ENCODE measurements around the gene ACP5. TPM values are rescaled to one million over a fixed set of nuclear protein-coding genes. Genes with fewer than 3 reads are reported as not detected.
"Not testable (repeated sequence)": the region's sequence is repeated elsewhere in the genome, so short reads cannot be mapped to it uniquely, and the experiment has no call there.

Gene ACP5
- total and polyA plus RNA-seq, 3 experiments from 2014 or later: 5.7 to 11.8 (median 5.7) TPM

DNA sequence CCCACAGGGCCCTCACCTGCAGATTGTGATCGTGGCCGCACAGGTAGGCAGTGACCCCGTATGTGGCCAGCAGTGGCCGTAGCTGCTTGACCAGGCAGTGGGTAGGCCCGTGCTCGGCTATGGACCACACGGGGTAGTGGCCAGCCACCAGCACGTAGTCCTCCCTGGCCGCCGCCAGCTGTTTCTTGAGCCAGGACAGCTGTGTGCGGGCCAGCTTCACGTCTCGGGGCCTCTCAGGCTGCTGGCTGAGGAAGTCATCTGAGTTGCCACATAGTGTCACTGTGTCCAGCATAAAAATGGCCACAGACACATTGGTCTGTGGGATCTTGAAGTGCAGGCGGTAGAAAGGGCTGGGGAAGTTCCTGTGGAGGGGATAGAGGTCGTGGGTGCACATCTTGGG, 1.2 kb downstream of the ACP5 start:
- H3K27ac Mint-ChIP-seq: peak overlapping the region in 3 of 8 donors; percentile 6 to 57 (median 50)
- Histone ChIP-seq H3K9me3 (ENCODE audit: low read length) (no peaks in the 10 kb centered on the region), H3K27me3 (ENCODE audit: insufficient read depth, low read length, poor library complexity, severe bottlenecking) (no peaks in the 10 kb centered on the region), H3K27ac (ENCODE audit: low read depth, low read length) (no peak overlapping the region), H3K36me3 (ENCODE audit: insufficient read depth, low read length) (no peaks in the 10 kb centered on the region), H3K4me3 (ENCODE audit: low read length) (no peak overlapping the region), H3K4me1 (ENCODE audit: insufficient read depth, low read length) (peaks cover 39% of the 10 kb centered on the region)
- H3K36me3 Mint-ChIP-seq: peaks cover 0 to 18% (median 1%) of the 10 kb centered on the region in 3 donors
- CTCF ChIA-PET: interaction anchor here (1.0 kb wide), 1 partner anchor 15 kb away, joined by 3 read pairs; no protein-coding TSS in a partner anchor
- POLR2A ChIA-PET: interaction anchor here (0.6 kb wide), 1 partner anchor 1149 kb away, joined by 3 read pairs; no protein-coding TSS in a partner anchor
- no peaks in the 10 kb centered on the region for H3K27me3 Mint-ChIP-seq
- peak overlapping the region in 3 of 7 donors; percentile 41 to 82 (median 52) for H3K4me3 Mint-ChIP-seq
- peaks cover 12 to 36% (median 12%) of the 10 kb centered on the region in 3 donors for H3K4me1 Mint-ChIP-seq
- DNase-seq: no peak
- no peaks in the 10 kb centered on the region for H3K9me3 Mint-ChIP-seq

DNA sequence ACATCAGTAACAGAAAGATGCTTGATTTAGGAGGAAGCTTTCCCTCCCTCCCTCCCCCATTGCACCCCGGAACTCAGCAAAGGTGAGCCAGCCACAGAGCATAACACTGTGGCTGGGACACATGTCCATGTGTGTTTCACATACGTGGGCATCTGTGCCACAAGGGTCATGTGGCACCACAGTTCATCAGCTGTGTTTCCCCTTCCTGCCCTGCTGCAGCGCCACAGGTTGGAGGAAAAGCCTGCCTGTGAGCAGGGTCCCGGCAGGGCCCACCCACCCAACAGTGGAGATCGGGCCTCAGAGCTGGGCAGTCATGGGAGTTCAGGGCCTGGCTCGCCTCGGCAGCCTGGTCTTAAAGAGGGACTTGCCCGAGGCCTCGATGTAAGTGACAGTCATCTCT, 2.8 kb downstream of the ACP5 start:
- Histone ChIP-seq H3K36me3 (ENCODE audit: insufficient read depth, low read length) (no peaks in the 10 kb centered on the region), H3K9me3 (ENCODE audit: low read length) (no peaks in the 10 kb centered on the region), H3K4me1 (ENCODE audit: insufficient read depth, low read length) (peaks cover 23% of the 10 kb centered on the region), H3K4me3 (ENCODE audit: low read length) (no peak overlapping the region), H3K27ac (ENCODE audit: low read depth, low read length) (no peak overlapping the region), H3K27me3 (ENCODE audit: insufficient read depth, low read length, poor library complexity, severe bottlenecking) (no peaks in the 10 kb centered on the region)
- Mint-ChIP-seq H3K4me1 (peaks cover 6 to 27% (median 7%) of the 10 kb centered on the region in 3 donors), H3K36me3 (peaks cover 0 to 18% (median 1%) of the 10 kb centered on the region in 3 donors), H3K4me3 (no peak overlapping the region), H3K27ac (peak overlapping the region in 2 of 8 donors; percentile 36 to 50), H3K27me3 (no peaks in the 10 kb centered on the region), H3K9me3 (no peaks in the 10 kb centered on the region)
- ChIA-PET CTCF (no interaction called here), POLR2A (no interaction called here)
- no peak for DNase-seq

DNA sequence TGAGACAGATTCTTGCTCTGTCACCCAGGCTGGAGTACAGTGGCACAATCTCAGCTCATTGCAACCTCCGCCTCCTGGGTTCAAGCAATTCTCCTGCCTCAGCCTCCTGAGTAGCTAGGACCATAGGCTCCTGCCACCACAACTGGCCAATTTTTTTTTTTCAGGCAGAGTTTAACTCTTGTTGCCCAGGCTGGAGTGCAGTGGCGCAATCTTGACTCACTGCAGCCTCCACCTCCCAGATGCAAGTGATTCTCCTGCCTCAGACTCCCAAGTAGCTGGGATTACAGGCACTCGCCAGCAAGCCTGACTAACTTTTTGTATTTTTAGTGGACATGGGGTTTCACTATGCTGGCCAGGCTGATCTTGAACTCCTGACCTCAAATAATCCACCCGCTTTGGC, 3.7 kb downstream of the ACP5 start:
- H3K9me3 ChIP-seq (ENCODE audit: low read length); H3K27me3 ChIP-seq (ENCODE audit: insufficient read depth, low read length, poor library complexity, severe bottlenecking); H3K4me3 Mint-ChIP-seq; H3K9me3 Mint-ChIP-seq; H3K36me3 ChIP-seq (ENCODE audit: insufficient read depth, low read length); H3K27me3 Mint-ChIP-seq; DNase-seq; H3K4me3 ChIP-seq (ENCODE audit: low read length); POLR2A ChIA-PET; H3K27ac ChIP-seq (ENCODE audit: low read depth, low read length): not testable (repeated sequence)
- peaks cover 16% of the 10 kb centered on the region for H3K4me1 ChIP-seq (ENCODE audit: insufficient read depth, low read length)
- H3K36me3 Mint-ChIP-seq: peaks cover 0 to 18% (median 1%) of the 10 kb centered on the region in 3 donors
- H3K4me1 Mint-ChIP-seq: peaks cover 5 to 23% (median 6%) of the 10 kb centered on the region in 3 donors
- CTCF ChIA-PET: interaction anchor here (1.6 kb wide), 1 partner anchor 9 kb away, joined by 3 read pairs; no protein-coding TSS in a partner anchor
- H3K27ac Mint-ChIP-seq: peak overlapping the region in 1 of 8 donors; percentile 61

DNA sequence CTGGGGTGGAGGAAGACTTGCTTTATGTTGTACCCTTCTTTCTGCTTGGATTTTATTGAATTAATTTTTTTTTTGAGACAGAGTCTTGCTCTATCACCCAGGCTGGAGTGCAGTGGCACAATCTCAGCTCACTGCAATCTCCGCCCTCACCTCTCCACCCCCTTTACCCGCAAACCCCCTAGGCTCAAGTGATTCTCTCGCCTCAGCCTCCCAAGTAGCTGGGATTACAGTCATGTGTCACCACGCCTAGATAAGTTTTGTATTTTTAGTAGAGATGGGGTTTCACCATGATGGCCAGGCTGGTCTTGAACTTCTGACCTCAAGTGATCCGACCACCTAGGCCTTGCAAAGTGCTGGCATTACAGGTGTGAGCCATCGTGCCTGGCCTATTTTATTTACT, 4.1 kb downstream of the ACP5 start:
- DNase-seq; H3K27me3 Mint-ChIP-seq; H3K4me3 Mint-ChIP-seq; POLR2A ChIA-PET; H3K9me3 Mint-ChIP-seq; H3K36me3 ChIP-seq (ENCODE audit: insufficient read depth, low read length); H3K9me3 ChIP-seq (ENCODE audit: low read length); H3K27me3 ChIP-seq (ENCODE audit: insufficient read depth, low read length, poor library complexity, severe bottlenecking); H3K27ac ChIP-seq (ENCODE audit: low read depth, low read length); H3K4me3 ChIP-seq (ENCODE audit: low read length): not testable (repeated sequence)
- CTCF ChIA-PET: interaction anchor here (1.1 to 1.6 kb wide), 2 partner anchors 9 to 15 kb away, joined by 3 to 5 read pairs; no protein-coding TSS in a partner anchor
- peak overlapping the region in 1 of 8 donors; percentile 54 for H3K27ac Mint-ChIP-seq
- peaks cover 11% of the 10 kb centered on the region for H3K4me1 ChIP-seq (ENCODE audit: insufficient read depth, low read length)
- H3K4me1 Mint-ChIP-seq: peaks cover 5 to 20% (median 6%) of the 10 kb centered on the region in 3 donors
- peaks cover 0 to 18% (median 1%) of the 10 kb centered on the region in 3 donors for H3K36me3 Mint-ChIP-seq

DNA sequence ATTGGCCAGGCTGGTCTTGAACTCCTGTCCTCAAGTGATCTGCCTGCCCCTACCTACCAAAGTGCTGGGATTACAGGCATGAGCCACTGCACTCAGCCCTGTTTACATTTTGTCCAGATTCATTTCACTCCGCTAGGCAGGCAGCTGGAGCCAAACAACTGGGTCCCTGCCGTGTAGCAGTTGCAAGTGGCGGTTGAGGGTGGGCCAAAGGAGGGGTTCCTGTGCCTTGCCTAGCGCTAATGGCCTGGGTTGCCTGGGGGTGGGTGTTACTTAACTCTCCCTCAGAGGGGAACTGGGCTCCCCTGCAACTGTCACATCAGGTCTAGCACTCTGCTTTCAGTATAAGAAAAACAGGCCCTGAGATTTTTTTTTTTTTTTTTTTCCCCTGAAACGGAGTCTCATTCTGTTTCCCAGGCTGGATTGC, 7.4 kb downstream of the ACP5 start:
- H3K36me3 ChIP-seq (ENCODE audit: insufficient read depth, low read length): no peaks in the 10 kb centered on the region
- H3K9me3 ChIP-seq (ENCODE audit: low read length): no peaks in the 10 kb centered on the region
- Mint-ChIP-seq H3K27ac (no peak overlapping the region), H3K4me3 (no peak overlapping the region), H3K9me3 (no peaks in the 10 kb centered on the region), H3K36me3 (peaks cover 0 to 4% (median 0%) of the 10 kb centered on the region in 3 donors), H3K4me1 (peaks cover 0 to 3% (median 0%) of the 10 kb centered on the region in 3 donors), H3K27me3 (no peaks in the 10 kb centered on the region)
- H3K27ac ChIP-seq (ENCODE audit: low read depth, low read length): peak overlapping the region; percentile 1
- H3K27me3 ChIP-seq (ENCODE audit: insufficient read depth, low read length, poor library complexity, severe bottlenecking): no peaks in the 10 kb centered on the region
- H3K4me1 ChIP-seq (ENCODE audit: insufficient read depth, low read length): no peaks in the 10 kb centered on the region
- ChIA-PET CTCF (no interaction called here), POLR2A (no interaction called here)
- no peak overlapping the region for H3K4me3 ChIP-seq (ENCODE audit: low read length)
- no peak for DNase-seq

DNA sequence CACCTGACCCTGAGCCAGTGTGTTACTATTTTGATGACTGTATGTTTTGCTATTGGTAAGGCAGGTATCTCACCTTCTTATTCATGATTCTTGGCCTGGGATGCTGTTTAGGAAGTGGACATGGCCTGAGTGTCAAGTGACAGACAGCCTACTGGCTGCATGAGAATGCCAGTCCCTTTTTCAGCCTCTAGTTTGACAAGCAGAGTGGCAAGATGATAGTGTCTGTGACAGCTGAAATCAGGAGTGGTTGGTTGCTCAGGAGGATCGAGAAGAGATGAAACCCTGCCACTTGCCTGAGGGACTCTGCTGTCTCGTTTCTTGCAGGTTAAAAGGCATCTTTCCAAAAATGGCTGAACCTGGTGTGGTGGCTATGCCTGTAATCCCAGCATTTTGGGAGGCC, 11.3 kb downstream of the ACP5 start:
- no peaks in the 10 kb centered on the region for H3K36me3 ChIP-seq (ENCODE audit: insufficient read depth, low read length)
- POLR2A ChIA-PET: no interaction called here
- Mint-ChIP-seq H3K9me3 (no peaks in the 10 kb centered on the region), H3K27me3 (no peaks in the 10 kb centered on the region), H3K4me3 (no peak overlapping the region), H3K4me1 (peaks cover 0 to 1% (median 0%) of the 10 kb centered on the region in 3 donors), H3K36me3 (peaks cover 0 to 2% (median 0%) of the 10 kb centered on the region in 3 donors), H3K27ac (peak overlapping the region in 1 of 8 donors; percentile 60)
- CTCF ChIA-PET: no interaction called here
- no peak overlapping the region for H3K27ac ChIP-seq (ENCODE audit: low read depth, low read length)
- no peaks in the 10 kb centered on the region for H3K27me3 ChIP-seq (ENCODE audit: insufficient read depth, low read length, poor library complexity, severe bottlenecking)
- no peak for DNase-seq
- no peak overlapping the region for H3K4me3 ChIP-seq (ENCODE audit: low read length)
- no peaks in the 10 kb centered on the region for H3K9me3 ChIP-seq (ENCODE audit: low read length)
- no peaks in the 10 kb centered on the region for H3K4me1 ChIP-seq (ENCODE audit: insufficient read depth, low read length)

DNA sequence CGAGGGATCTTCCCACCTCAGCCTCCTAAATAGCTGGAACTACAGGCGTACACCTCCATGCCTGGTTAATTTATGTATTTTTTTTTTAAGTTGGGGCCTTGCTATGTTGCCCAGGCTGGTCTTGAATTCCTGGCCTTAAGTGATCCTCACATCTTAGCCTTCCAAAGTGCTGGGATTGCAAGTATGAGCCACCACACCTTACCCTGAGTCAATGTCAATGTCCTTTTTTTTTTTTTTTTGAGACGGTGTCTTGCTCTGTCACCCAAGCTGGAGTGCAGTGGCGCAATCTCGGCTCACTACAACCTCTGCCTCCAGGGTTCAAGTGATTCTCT, 11.8 kb downstream of the ACP5 start:
- not testable (repeated sequence) for DNase-seq

DNA sequence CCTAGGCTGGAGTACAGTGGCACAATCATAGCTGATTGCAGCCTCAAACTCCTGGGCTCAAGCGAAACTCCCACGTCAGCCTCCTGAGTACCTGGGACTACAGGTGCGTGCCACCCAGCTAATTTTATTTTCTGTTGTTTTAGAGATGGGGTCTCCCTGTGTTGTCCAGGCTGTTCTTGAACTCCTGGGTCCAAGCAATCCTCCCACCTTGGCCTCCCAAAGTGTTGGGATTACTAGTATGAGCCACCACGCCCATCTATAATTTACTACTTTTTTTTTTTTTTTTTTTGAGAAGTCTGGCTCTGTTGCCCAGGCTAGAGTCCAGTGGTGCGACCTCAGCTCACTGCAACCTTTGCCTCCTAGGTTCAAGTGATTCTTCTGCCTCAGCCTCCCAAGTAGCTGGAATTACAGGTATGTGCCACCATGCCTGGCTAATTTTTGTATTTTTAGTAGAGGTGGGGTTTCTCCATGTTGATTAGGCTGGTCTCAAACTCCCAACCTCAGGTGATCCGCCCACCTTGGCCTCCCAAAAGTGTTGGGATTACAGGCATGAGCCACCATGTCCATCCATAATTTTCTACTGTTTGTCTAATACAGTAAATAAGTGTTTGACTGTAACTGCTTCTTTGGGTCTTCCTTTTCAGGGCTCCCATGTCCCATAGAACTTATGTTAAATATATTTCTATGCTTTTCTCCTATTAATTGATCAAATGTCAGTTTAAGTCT, 13.2 kb downstream of the ACP5 start:
- peak overlapping the region in 1 of 8 donors; percentile 19 for H3K27ac Mint-ChIP-seq
- Histone ChIP-seq H3K4me1 (ENCODE audit: insufficient read depth, low read length) (peaks cover 11% of the 10 kb centered on the region), H3K27ac (ENCODE audit: low read depth, low read length) (peak overlapping the region; percentile 62)
- H3K4me3 ChIP-seq (ENCODE audit: low read length); H3K36me3 ChIP-seq (ENCODE audit: insufficient read depth, low read length); H3K4me3 Mint-ChIP-seq; H3K27me3 Mint-ChIP-seq; DNase-seq; H3K9me3 ChIP-seq (ENCODE audit: low read length); H3K9me3 Mint-ChIP-seq; POLR2A ChIA-PET; H3K27me3 ChIP-seq (ENCODE audit: insufficient read depth, low read length, poor library complexity, severe bottlenecking); H3K36me3 Mint-ChIP-seq: not testable (repeated sequence)
- peaks cover 10 to 13% (median 11%) of the 10 kb centered on the region in 3 donors for H3K4me1 Mint-ChIP-seq
- CTCF ChIA-PET: interaction anchor here (0.9 to 1.3 kb wide), 2 partner anchors 21 to 82 kb away, joined by 3 read pairs; no protein-coding TSS in a partner anchor

More for the DNA sequence above, 11.8 kb downstream of the ACP5 start:
- H3K27me3 ChIP-seq (ENCODE audit: insufficient read depth, low read length, poor library complexity, severe bottlenecking); H3K4me3 ChIP-seq (ENCODE audit: low read length); H3K9me3 Mint-ChIP-seq; H3K27me3 Mint-ChIP-seq; H3K27ac Mint-ChIP-seq; H3K4me1 Mint-ChIP-seq; H3K4me3 Mint-ChIP-seq; H3K9me3 ChIP-seq (ENCODE audit: low read length); CTCF ChIA-PET; H3K36me3 ChIP-seq (ENCODE audit: insufficient read depth, low read length); H3K4me1 ChIP-seq (ENCODE audit: insufficient read depth, low read length); POLR2A ChIA-PET; H3K36me3 Mint-ChIP-seq: not testable (repeated sequence)
- H3K27ac ChIP-seq (ENCODE audit: low read depth, low read length): peak overlapping the region; percentile 62

Data from CD8-positive, alpha-beta memory T cell (primary cell).